HS-27A (cell line): ENCODE data around the gene ZBTB18.

Experiments
- DNase-seq: peaks from one replicate; pipeline ENCODE4 v3.0.0-alpha.2; 2012; ENCODE audit warnings: low read depth, missing footprints

ZBTB18 gene

GRCh38 chr1:244090645-244091044, 39.6 kb downstream of the ZBTB18 start:
- DNase-seq, result no peak

- DNase-seq, result no peak
Observed at GRCh38 chr1:244092293-244092963, 41.3 kb downstream of the ZBTB18 start.

GRCh38 chr1:244092964-244093638, 42.0 kb downstream of the ZBTB18 start:
- no peak for DNase-seq

GRCh38 chr1:244094880-244095528, 43.9 kb downstream of the ZBTB18 start:
- no peak for DNase-seq

GRCh38 chr1:244095529-244095911, 44.4 kb downstream of the ZBTB18 start:
- no peak for DNase-seq

- DNase-seq, result no peak
Observed at GRCh38 chr1:244096066-244096610, 45.1 kb downstream of the ZBTB18 start.

GRCh38 chr1:244096691-244097090, 45.6 kb downstream of the ZBTB18 start:
- no peak for DNase-seq

- no peak for DNase-seq
Observed at GRCh38 chr1:244097523-244098405, 46.7 kb downstream of the ZBTB18 start.

- no peak for DNase-seq
Observed at GRCh38 chr1:244099258-244099930, 48.3 kb downstream of the ZBTB18 start.

GRCh38 chr1:244100276-244100675, 49.2 kb downstream of the ZBTB18 start:
- DNase-seq, result no peak

GRCh38 chr1:244100704-244101453, 49.8 kb downstream of the ZBTB18 start:
- DNase-seq, result no peak

- no peak for DNase-seq
Observed at GRCh38 chr1:244102046-244102445, 51.0 kb downstream of the ZBTB18 start.

- DNase-seq, result no peak
Observed at GRCh38 chr1:244102468-244102867, 51.4 kb downstream of the ZBTB18 start.

GRCh38 chr1:244104309-244105060, 53.4 kb downstream of the ZBTB18 start:
- peak; percentile 87 for DNase-seq

GRCh38 chr1:244106176-244106575, 55.1 kb downstream of the ZBTB18 start:
- DNase-seq, result no peak
